SK-N-SH (cell line): Measurements from ENCODE around the gene PEX5. TPM values are rescaled to one million over a fixed set of nuclear protein-coding genes. Genes with fewer than 3 reads are reported as not detected.

ENCODE experiments used
- CTCF ChIA-PET: fragments of 300-600, 350-600 bp; formaldehyde crosslinking; extraction: SDS; loops from one replicate; lab custom pipeline; 2021; lab: Yijun Ruan, JAX
- POLR2A ChIA-PET: fragments of 350-600 bp; sonication (Branson Sonifier 250); formaldehyde crosslinking; extraction: SDS; loops from one replicate; lab custom pipeline; 2020; ENCODE audit warnings: antibody characterized with exemption, inconsistent platforms; lab: Yijun Ruan, JAX
- DNase-seq: peaks from one replicate; pipeline ENCODE4 v3.0.0; 2012
- H2AFZ ChIP-seq: fragments of 200-600 bp; sonication (generic); 2 replicates; pipeline ENCODE4 v1.8.1; 2016; ENCODE audit warnings: antibody characterized with exemption, mild to moderate bottlenecking, low read depth
- H3F3A ChIP-seq: fragments of 200-600 bp; sonication (generic); replicated peaks from 2 replicates; pipeline ENCODE3; 2016; ENCODE audit warnings: antibody characterized with exemption, mild to moderate bottlenecking; ENCODE audit not compliant: insufficient read depth
- H3K27ac ChIP-seq, 2 experiments: fragments of 200-500 bp in 1 of 2; fragments of 200-600 bp in 1 of 2; sonication (Bioruptor generic) in 1 of 2; sonication (generic), shearing (Covaris generic) in 1 of 2; 2 replicates each; pipeline versions ENCODE4 v1.5.1 to v1.6.1; 2014 to 2016; ENCODE audit warnings: low read depth in 2 of 2, inconsistent platforms in 1 of 2, low read length in 1 of 2, mild to moderate bottlenecking in 1 of 2, mixed read lengths in 1 of 2
- H3K27me3 ChIP-seq: fragments of 200-600 bp; sonication (generic), shearing (Covaris generic); 2 replicates; pipeline ENCODE4 v1.6.1; 2016; ENCODE audit warnings: mixed run types; ENCODE audit not compliant: insufficient read depth
- H3K36me3 ChIP-seq, 2 experiments: fragments of 200-500 bp in 1 of 2; fragments of 200-600 bp in 1 of 2; sonication (Bioruptor generic) in 1 of 2; sonication (generic) in 1 of 2; replicated peaks in 1 of 2; 2 replicates each; pipeline versions ENCODE3 to v1.5.1; 2014 to 2016; ENCODE audit warnings: low read length in 1 of 2, mild to moderate bottlenecking in 1 of 2; ENCODE audit not compliant: insufficient read depth in 2 of 2, control insufficient read depth in 1 of 2
- H3K4me1 ChIP-seq, 2 experiments: fragments of 200-500 bp in 1 of 2; fragments of 200-600 bp in 1 of 2; sonication (Bioruptor generic) in 1 of 2; sonication (generic), shearing (Covaris generic) in 1 of 2; 2 replicates each; pipeline versions ENCODE4 v1.5.1 to v1.6.1; 2014 to 2016; ENCODE audit warnings: low read depth in 1 of 2, low read length in 1 of 2, mixed run types in 1 of 2; ENCODE audit not compliant: insufficient read depth in 2 of 2, control insufficient read depth in 1 of 2
- H3K4me2 ChIP-seq: fragments of 200-600 bp; sonication (generic), shearing (Covaris generic); 2 replicates; pipeline ENCODE4 v1.6.1; 2017; ENCODE audit warnings: mixed run types
- H3K4me3 ChIP-seq, 2 experiments: fragments of 200-500 bp in 1 of 2; fragments of 200-600 bp in 1 of 2; sonication (Bioruptor generic) in 1 of 2; sonication (generic), shearing (Covaris generic) in 1 of 2; 2 replicates each; pipeline versions ENCODE4 v1.5.1 to v1.8.1; 2014 to 2016; ENCODE audit warnings: low read depth in 2 of 2, inconsistent platforms in 1 of 2, low read length in 1 of 2, mild to moderate bottlenecking in 1 of 2, mixed read lengths in 1 of 2, moderate library complexity in 1 of 2
- H3K79me2 ChIP-seq: fragments of 200-600 bp; sonication (generic); 2 replicates; pipeline ENCODE4 v1.8.1; 2017; ENCODE audit warnings: mild to moderate bottlenecking; ENCODE audit not compliant: insufficient read depth
- H3K9ac ChIP-seq: fragments of 200-600 bp; sonication (generic); 2 replicates; pipeline ENCODE4 v1.6.1; 2017; ENCODE audit warnings: mixed run types
- H3K9me2 ChIP-seq: fragments of 200-600 bp; sonication (generic); 2 replicates; pipeline ENCODE4 v1.6.1; 2017; ENCODE audit warnings: mixed run types
- H3K9me3 ChIP-seq: fragments of 200-600 bp; sonication (generic); 2 replicates; pipeline ENCODE4 v1.6.1; 2017; ENCODE audit warnings: mixed run types, mild to moderate bottlenecking, moderate library complexity
- H4K20me1 ChIP-seq: fragments of 200-600 bp; sonication (generic); 2 replicates; pipeline ENCODE4 v1.6.1; 2017; ENCODE audit warnings: mild to moderate bottlenecking, mixed run types; ENCODE audit not compliant: insufficient read depth
- CHD2 ChIP-seq: fragments of 150-350 bp; IDR thresholded peaks from 2 replicates; pipeline ENCODE4 v1.6.1; 2018; ENCODE audit warnings: low read length; ENCODE audit not compliant: partially characterized antibody
- EP300 ChIP-seq, 2 experiments: IDR thresholded peaks; 2 replicates each; pipeline versions ENCODE4 v1.4.0 to v1.6.1; 2012; ENCODE audit warnings: borderline replicate concordance in 1 of 2, low read depth in 1 of 2, low read length in 1 of 2
- EZH2phosphoT487 ChIP-seq: fragments of 200-600 bp; sonication (generic); IDR thresholded peaks from 2 replicates; pipeline ENCODE4 v1.6.1; 2017; ENCODE audit warnings: low read depth, mixed run types, mild to moderate bottlenecking, antibody characterized with exemption, moderate library complexity, borderline replicate concordance
- FOSL2 ChIP-seq: IDR thresholded peaks from 2 replicates; pipeline ENCODE4 v1.4.0; 2012; ENCODE audit warnings: low read depth, mild to moderate bottlenecking, moderate library complexity, borderline replicate concordance
- FOXJ3 ChIP-seq: sonication (generic); formaldehyde crosslinking; IDR thresholded peaks from 2 replicates; pipeline ENCODE4 v1.5.1; 2020; ENCODE audit warnings: mild to moderate bottlenecking, missing genetic modification reagents
- GABPA ChIP-seq: IDR thresholded peaks from 2 replicates; pipeline ENCODE4 v1.4.0; 2012; ENCODE audit warnings: low read depth, mild to moderate bottlenecking
- JUND ChIP-seq: IDR thresholded peaks from 2 replicates; pipeline ENCODE4 v1.4.0; 2012
- MEF2A ChIP-seq: IDR thresholded peaks from 2 replicates; pipeline ENCODE4 v1.4.0; 2012; ENCODE audit warnings: low read depth, borderline replicate concordance
- POLR2AphosphoS5 ChIP-seq: IDR thresholded peaks from 2 replicates; pipeline ENCODE4 v1.6.1; 2012; ENCODE audit warnings: low read depth, low read length
- RCOR1 ChIP-seq: fragments of 150-350 bp; IDR thresholded peaks from 2 replicates; pipeline ENCODE4 v1.6.1; 2017; ENCODE audit warnings: antibody characterized with exemption, low read length
- REST ChIP-seq: IDR thresholded peaks from 2 replicates; pipeline ENCODE4 v1.6.1; 2012; ENCODE audit warnings: mild to moderate bottlenecking, low read depth, low read length, moderate library complexity
- RFX5 ChIP-seq: IDR thresholded peaks from 2 replicates; pipeline ENCODE4 v1.6.1; 2012; ENCODE audit warnings: mild to moderate bottlenecking, improper control_type of control experiment, low read length
- SMC3 ChIP-seq: IDR thresholded peaks from 2 replicates; pipeline ENCODE4 v1.6.1; 2012; ENCODE audit warnings: low read depth, low read length, improper control_type of control experiment
- TEAD4 ChIP-seq: IDR thresholded peaks from 2 replicates; pipeline ENCODE4 v1.4.0; 2012; ENCODE audit warnings: mild to moderate bottlenecking, borderline replicate concordance; ENCODE audit not compliant: insufficient read depth
- WGBS: methylation state at CpG from one replicate; pipeline ENCODE4 v1.1.6; 2017; ENCODE audit warnings: low lambda C conversion rate; 5-methylcytosine and 5-hydroxymethylcytosine counted together
- polyA plus RNA-seq, 3 experiments: library from polyadenylated mRNA; depleted of rRNA; stranded (reverse); fragments of >200 nt; gene quantifications; 2 replicates each; pipeline ENCODE4 v1.2.3, GENCODE V29; 2012
- TF ChIP-seq, protein P1 (sequence below): fragments of 150-350 bp; IDR thresholded peaks from 2 replicates; pipeline ENCODE4 v1.6.1; 2016; ENCODE audit warnings: mild to moderate bottlenecking, low read depth, low read length
- TF ChIP-seq, protein P2 (sequence below): IDR thresholded peaks from 2 replicates; pipeline ENCODE4; 2012

PEX5 gene
- polyA plus RNA-seq, 1 of the 3 experiments (the other 2 are of a cell fraction): 22.6 TPM

DNA sequence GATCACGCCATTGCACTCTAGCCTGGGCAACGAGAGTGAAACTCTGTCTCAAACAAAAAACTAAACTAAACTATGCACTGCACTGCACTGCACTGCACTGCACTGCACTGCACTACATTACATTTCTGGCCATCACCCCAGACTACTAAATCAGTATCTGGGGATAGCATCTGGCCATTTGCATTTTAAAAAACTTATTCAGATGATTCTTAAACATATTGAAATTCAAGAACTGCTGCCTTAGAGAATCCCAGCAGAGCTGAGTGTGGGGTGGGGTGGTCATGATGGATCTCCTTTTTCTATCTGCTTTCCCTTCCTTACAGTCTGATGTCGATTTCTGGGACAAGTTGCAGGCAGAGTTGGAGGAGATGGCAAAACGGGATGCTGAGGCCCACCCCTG, 13.6 kb downstream of the PEX5 start:
- TF ChIP-seq GABPA: no peak
- no peak for TF ChIP-seq JUND
- no peak for TF ChIP-seq EP300 (IDR thresholded peaks at IDR 0.05; ENCODE audit: borderline replicate concordance in 1 of 2, low read depth in 1 of 2, low read length in 1 of 2)
- TF ChIP-seq, protein P1, sequence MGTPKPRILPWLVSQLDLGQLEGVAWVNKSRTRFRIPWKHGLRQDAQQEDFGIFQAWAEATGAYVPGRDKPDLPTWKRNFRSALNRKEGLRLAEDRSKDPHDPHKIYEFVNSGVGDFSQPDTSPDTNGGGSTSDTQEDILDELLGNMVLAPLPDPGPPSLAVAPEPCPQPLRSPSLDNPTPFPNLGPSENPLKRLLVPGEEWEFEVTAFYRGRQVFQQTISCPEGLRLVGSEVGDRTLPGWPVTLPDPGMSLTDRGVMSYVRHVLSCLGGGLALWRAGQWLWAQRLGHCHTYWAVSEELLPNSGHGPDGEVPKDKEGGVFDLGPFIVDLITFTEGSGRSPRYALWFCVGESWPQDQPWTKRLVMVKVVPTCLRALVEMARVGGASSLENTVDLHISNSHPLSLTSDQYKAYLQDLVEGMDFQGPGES: no peak
- no peak for TF ChIP-seq POLR2AphosphoS5
- TF ChIP-seq RCOR1: no peak
- no peak for TF ChIP-seq MEF2A
- no peak for TF ChIP-seq SMC3
- no peak for TF ChIP-seq TEAD4
- TF ChIP-seq, protein P2, sequence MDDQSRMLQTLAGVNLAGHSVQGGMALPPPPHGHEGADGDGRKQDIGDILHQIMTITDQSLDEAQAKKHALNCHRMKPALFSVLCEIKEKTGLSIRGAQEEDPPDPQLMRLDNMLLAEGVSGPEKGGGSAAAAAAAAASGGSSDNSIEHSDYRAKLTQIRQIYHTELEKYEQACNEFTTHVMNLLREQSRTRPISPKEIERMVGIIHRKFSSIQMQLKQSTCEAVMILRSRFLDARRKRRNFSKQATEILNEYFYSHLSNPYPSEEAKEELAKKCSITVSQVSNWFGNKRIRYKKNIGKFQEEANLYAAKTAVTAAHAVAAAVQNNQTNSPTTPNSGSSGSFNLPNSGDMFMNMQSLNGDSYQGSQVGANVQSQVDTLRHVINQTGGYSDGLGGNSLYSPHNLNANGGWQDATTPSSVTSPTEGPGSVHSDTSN: no peak
- TF ChIP-seq, all 33 proteins: peak for 0
- Histone ChIP-seq H3F3A (no peaks in the 10 kb centered on the region), H3K9me3 (no peaks in the 10 kb centered on the region), H2AFZ (no peak overlapping the region), H3K9ac (no peak overlapping the region), H3K27ac (no peak overlapping the region), H3K79me2 (no peaks in the 10 kb centered on the region), H3K4me3 (no peak overlapping the region), H3K36me3 (peaks cover 46 to 72% of the 10 kb centered on the region in 2 experiments), H3K4me2 (no peak overlapping the region), H3K27me3 (no peaks in the 10 kb centered on the region), H3K4me1 (no peaks in the 10 kb centered on the region), H4K20me1 (no peaks in the 10 kb centered on the region), H3K9me2 (no peaks in the 10 kb centered on the region)
- ChIA-PET CTCF (no interaction called here), POLR2A (no interaction called here)
- no peak for DNase-seq
- 93% methylated on average over 4 of the region's 4 CpGs for WGBS

DNA sequence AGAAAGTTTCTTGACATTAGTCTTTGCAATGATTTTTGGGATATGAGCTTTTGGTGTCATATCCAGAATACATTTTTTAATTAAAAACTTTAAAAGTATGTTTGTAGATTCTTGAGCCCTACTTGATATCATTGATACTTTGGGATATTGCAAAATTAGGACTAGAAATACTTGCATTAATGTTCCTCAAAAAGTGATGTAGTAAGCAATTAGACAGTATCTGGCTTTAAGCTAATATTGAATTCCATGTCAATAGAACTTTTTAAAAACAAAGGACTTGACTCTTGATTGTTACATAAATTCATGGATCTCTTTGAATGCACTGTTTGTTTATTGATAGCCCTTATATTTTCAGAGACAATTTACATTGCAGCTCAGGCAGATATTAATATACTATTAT, 15.6 kb downstream of the PEX5 start:
- no peak overlapping the region for H3K27ac ChIP-seq
- no peaks in the 10 kb centered on the region for H3K9me3 ChIP-seq
- H3K4me2 ChIP-seq: no peak overlapping the region
- TF ChIP-seq RCOR1 (no peak), EP300 (IDR thresholded peaks at IDR 0.05; ENCODE audit: borderline replicate concordance in 1 of 2, low read depth in 1 of 2, low read length in 1 of 2) (no peak), FOSL2 (no peak), EZH2phosphoT487 (no peak), TEAD4 (no peak), FOXJ3 (CRISPR knock-in tag) (no peak), RFX5 (no peak), REST (no peak), CHD2 (no peak)
- CTCF ChIA-PET: interaction anchor here (1.0 to 2.0 kb wide), 3 partner anchors 10 to 16 kb away, joined by 3 to 9 read pairs (median 7); partner anchors contain the start of gene PEX5
- H3K79me2 ChIP-seq: no peaks in the 10 kb centered on the region
- POLR2A ChIA-PET: no interaction called here
- no peaks in the 10 kb centered on the region for H3F3A ChIP-seq
- H2AFZ ChIP-seq: no peak overlapping the region
- H3K4me1 ChIP-seq: no peaks in the 10 kb centered on the region
- H3K9ac ChIP-seq: no peak overlapping the region
- H3K27me3 ChIP-seq: no peaks in the 10 kb centered on the region
- no peak for DNase-seq
- H3K4me3 ChIP-seq: no peak overlapping the region
- H3K36me3 ChIP-seq: peaks cover 48 to 82% of the 10 kb centered on the region in 2 experiments
- H4K20me1 ChIP-seq: no peaks in the 10 kb centered on the region
- no peaks in the 10 kb centered on the region for H3K9me2 ChIP-seq
